SK-N-MC (cell line): ENCODE measurements around the gene ADA.

Source experiments
- EZH2 ChIP-seq: fragments of 200-600 bp; sonication (generic); IDR thresholded peaks from one replicate; pipeline ENCODE4 v1.6.1; 2017; ENCODE audit warnings: antibody characterized with exemption
- FOXP2 ChIP-seq: optimal IDR thresholded peaks from 2 replicates; pipeline ENCODE3; 2011; ENCODE audit warnings: mild to moderate bottlenecking, moderate library complexity; ENCODE audit not compliant: insufficient read depth; ENCODE audit errors: extremely low read length, control extremely low read depth
- POLR2AphosphoS5 ChIP-seq: IDR thresholded peaks from 2 replicates; pipeline ENCODE4 v1.6.1; 2012; ENCODE audit warnings: mild to moderate bottlenecking, low read depth, low read length, borderline replicate concordance

- TF ChIP-seq EZH2 (no peak), POLR2AphosphoS5 (no peak), FOXP2 (no peak)
Observed at GRCh38 chr20:44622501-44623270, 28.8 kb downstream of the ADA start.
